Vagina (tissue), 2 donors: ENCODE results near the gene ZNF718. TPM values are rescaled to one million over a fixed set of nuclear protein-coding genes. Genes with fewer than 3 reads are reported as not detected.

Experiments used
- DNase-seq, 2 donors: peaks; one replicate each; pipeline ENCODE4 v3.0.0-alpha.2; 2017; ENCODE audit errors: extremely low spot score in 2 of 2
- H3K27ac ChIP-seq: fragments of 200-600 bp; sonication (generic); one replicate; pipeline ENCODE4 v1.5.1; 2019
- H3K27me3 ChIP-seq: fragments of 200-600 bp; sonication (generic); one replicate; pipeline ENCODE4 v1.5.1; 2019
- H3K36me3 ChIP-seq, 2 donors: fragments of 200-600 bp; sonication (generic); one replicate each; pipeline ENCODE4 v1.5.1; 2017 to 2019
- H3K4me1 ChIP-seq: fragments of 200-600 bp; sonication (generic); one replicate; pipeline ENCODE4 v1.5.1; 2019
- H3K4me3 ChIP-seq, 2 donors: fragments of 200-600 bp; sonication (generic); 1 replicate in 1 of 2; 2 replicates in 1 of 2; pipeline ENCODE4 v1.5.1; 2016 to 2019
- H3K9me3 ChIP-seq: fragments of 200-600 bp; sonication (generic); one replicate; pipeline ENCODE4 v1.5.1; 2019
- POLR2A ChIP-seq, 2 donors: fragments of 450-650 bp; IDR thresholded peaks; one replicate each; pipeline ENCODE4 v1.6.1; 2017; ENCODE audit warnings: antibody characterized with exemption in 2 of 2, mild to moderate bottlenecking in 2 of 2, moderate library complexity in 2 of 2
- POLR2AphosphoS5 ChIP-seq, 2 donors: sonication (generic); formaldehyde crosslinking; IDR thresholded peaks; one replicate each; pipeline ENCODE4 v1.9.0; 2017; ENCODE audit warnings: antibody characterized with exemption in 2 of 2, mild to moderate bottlenecking in 2 of 2, low read depth in 1 of 2; ENCODE audit not compliant: insufficient read depth in 1 of 2
- intact Hi-C: fragments of 100-400 bp; cut with DNase I; formaldehyde crosslinking; loops from one replicate; pipeline ENCODE4 v1.15.1; 2023
- total RNA-seq: library from RNA; depleted of rRNA; stranded (reverse); fragments of >200 nt; gene quantifications from one replicate; pipeline ENCODE4 v1.2.3, GENCODE V29; 2016
- TF ChIP-seq, protein P1 (sequence below), 3 experiments: fragments of 450-650 bp in 2 of 3; fragments of 200-600 bp in 1 of 3; sonication (generic) in 1 of 3; IDR thresholded peaks; one replicate each; pipeline ENCODE4 v1.5.1; 2017 to 2019; ENCODE audit warnings: antibody characterized with exemption in 3 of 3, mild to moderate bottlenecking in 2 of 3, moderate library complexity in 2 of 3

ZNF718 gene
- total RNA-seq, 1 donor from 2014 or later = 5.9 TPM

DNA sequence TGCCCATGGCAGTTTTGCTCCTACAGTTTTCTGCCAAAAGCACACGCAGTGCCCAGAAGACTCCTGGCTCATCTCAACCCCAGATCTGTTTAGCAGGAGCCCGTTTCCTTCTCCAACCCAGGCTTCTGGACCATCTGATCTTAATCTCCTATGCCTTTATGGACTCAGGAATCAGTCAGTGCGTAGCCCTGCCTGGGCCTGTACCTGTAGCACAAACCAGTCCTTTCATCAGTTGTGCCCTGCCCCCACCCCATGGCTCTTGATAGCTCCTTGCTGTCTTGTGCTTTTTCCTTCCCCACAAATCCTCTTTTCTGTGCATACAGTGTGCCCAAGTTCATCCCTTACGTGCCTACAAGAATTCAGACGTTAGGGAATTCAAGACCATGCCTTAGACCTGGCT, 1.5 kb downstream of the ZNF718 start:
- Histone ChIP-seq H3K27ac (peak overlapping the region; percentile 83), H3K9me3 (no peaks in the 10 kb centered on the region), H3K36me3 (no peaks in the 10 kb centered on the region), H3K4me1 (peaks cover 15% of the 10 kb centered on the region), H3K27me3 (no peaks in the 10 kb centered on the region), H3K4me3 (peak overlapping the region; percentile 63 to 70)
- peak in 1 of 2 donors; percentile 37 for DNase-seq
- no peak for TF ChIP-seq POLR2AphosphoS5 (IDR thresholded peaks at IDR 0.05; ENCODE audit: insufficient read depth in 1 of 2, low read depth in 1 of 2)
- TF ChIP-seq, protein P1, sequence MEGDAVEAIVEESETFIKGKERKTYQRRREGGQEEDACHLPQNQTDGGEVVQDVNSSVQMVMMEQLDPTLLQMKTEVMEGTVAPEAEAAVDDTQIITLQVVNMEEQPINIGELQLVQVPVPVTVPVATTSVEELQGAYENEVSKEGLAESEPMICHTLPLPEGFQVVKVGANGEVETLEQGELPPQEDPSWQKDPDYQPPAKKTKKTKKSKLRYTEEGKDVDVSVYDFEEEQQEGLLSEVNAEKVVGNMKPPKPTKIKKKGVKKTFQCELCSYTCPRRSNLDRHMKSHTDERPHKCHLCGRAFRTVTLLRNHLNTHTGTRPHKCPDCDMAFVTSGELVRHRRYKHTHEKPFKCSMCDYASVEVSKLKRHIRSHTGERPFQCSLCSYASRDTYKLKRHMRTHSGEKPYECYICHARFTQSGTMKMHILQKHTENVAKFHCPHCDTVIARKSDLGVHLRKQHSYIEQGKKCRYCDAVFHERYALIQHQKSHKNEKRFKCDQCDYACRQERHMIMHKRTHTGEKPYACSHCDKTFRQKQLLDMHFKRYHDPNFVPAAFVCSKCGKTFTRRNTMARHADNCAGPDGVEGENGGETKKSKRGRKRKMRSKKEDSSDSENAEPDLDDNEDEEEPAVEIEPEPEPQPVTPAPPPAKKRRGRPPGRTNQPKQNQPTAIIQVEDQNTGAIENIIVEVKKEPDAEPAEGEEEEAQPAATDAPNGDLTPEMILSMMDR (IDR thresholded peaks at IDR 0.05) = no peak
- intact Hi-C loops = no loop called here

DNA sequence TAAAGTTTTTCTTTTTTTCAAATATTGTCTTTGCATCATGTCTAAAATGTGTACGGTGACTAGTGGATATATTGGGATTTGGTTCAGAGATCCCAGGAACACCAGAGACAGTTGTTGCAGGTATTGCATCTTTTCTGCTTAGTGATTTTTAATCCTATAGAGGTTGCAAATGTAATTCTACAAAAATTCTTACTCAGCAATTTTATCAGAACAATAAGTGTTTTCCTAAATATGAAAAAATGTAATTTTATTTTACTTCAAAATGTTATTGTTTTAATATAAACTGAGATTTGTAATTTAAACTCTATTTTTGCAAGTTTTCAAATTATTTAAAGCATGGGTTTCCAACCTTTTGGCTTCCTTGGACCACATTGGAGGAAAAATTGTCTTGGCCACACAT, 8.2 kb downstream of the ZNF718 start:
- Histone ChIP-seq H3K4me1 (no peaks in the 10 kb centered on the region), H3K36me3 (peaks cover 0 to 45% of the 10 kb centered on the region in 2 donors), H3K9me3 (peaks cover 7% of the 10 kb centered on the region), H3K4me3 (no peak overlapping the region), H3K27me3 (no peaks in the 10 kb centered on the region), H3K27ac (no peak overlapping the region)
- TF ChIP-seq POLR2AphosphoS5 (IDR thresholded peaks at IDR 0.05; ENCODE audit: insufficient read depth in 1 of 2, low read depth in 1 of 2) (no peak), POLR2A (IDR thresholded peaks at IDR 0.05) (no peak)
- TF ChIP-seq, protein P1 (IDR thresholded peaks at IDR 0.05) = no peak
- intact Hi-C loops = no loop called here
- DNase-seq = no peak

DNA sequence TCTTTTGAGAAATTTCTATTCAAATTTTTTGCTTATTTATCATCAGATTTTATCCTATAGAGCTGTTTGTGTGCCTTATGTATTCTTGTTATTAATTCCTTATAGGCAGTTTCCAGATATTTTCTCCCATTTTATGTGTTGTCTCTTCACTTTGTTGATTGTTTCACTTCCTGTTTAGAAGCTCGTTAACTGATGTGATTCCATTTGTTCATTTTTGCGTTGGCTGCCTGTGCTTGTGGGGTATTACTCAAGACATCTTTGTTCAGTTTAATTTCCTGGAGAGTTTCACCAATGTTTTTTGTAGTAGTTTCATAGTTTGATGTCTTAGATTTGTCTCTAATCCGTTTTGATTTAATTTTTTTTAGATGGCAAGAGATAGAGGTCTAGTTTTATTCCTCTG, 14.6 kb downstream of the ZNF718 start:
- Histone ChIP-seq H3K36me3 (peaks cover 0 to 91% of the 10 kb centered on the region in 2 donors), H3K27ac (no peak overlapping the region), H3K4me1 (no peaks in the 10 kb centered on the region), H3K4me3 (no peak overlapping the region), H3K9me3 (peaks cover 50% of the 10 kb centered on the region), H3K27me3 (no peaks in the 10 kb centered on the region)
- intact Hi-C loops = no loop called here
- TF ChIP-seq, protein P1 (IDR thresholded peaks at IDR 0.05) = no peak
- TF ChIP-seq POLR2AphosphoS5 (IDR thresholded peaks at IDR 0.05; ENCODE audit: insufficient read depth in 1 of 2, low read depth in 1 of 2) (no peak), POLR2A (IDR thresholded peaks at IDR 0.05) (no peak)
- DNase-seq = no peak

DNA sequence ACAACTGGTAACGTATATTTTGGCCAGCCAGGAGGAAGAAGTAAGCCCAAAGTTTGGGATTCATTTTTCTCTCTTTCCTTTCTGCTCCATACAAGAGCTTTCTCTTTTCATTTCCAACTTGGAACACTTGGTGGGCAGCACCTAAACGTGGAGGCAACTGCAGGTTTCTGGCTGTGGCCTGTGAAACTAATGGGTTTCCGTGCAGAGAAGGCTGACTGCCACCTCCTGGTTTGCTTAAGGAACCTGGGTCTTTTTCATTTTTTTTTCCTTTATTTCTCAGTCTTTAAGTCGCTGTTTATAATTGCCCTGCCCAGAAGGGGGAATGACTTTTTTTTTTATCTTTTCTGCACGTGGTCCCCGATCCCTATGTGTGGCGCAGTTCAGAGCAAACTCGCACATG, 15.4 kb downstream of the ZNF718 start:
- intact Hi-C loops = no loop called here
- no peak overlapping the region for H3K27ac ChIP-seq
- TF ChIP-seq, protein P1 (IDR thresholded peaks at IDR 0.05) = no peak
- no peak for TF ChIP-seq POLR2AphosphoS5 (IDR thresholded peaks at IDR 0.05; ENCODE audit: insufficient read depth in 1 of 2, low read depth in 1 of 2)
- no peak for TF ChIP-seq POLR2A (IDR thresholded peaks at IDR 0.05)
- no peaks in the 10 kb centered on the region for H3K4me1 ChIP-seq
- H3K9me3 ChIP-seq = peaks cover 54% of the 10 kb centered on the region
- peaks cover 0 to 86% of the 10 kb centered on the region in 2 donors for H3K36me3 ChIP-seq
- DNase-seq = no peak
- no peaks in the 10 kb centered on the region for H3K27me3 ChIP-seq
- no peak overlapping the region for H3K4me3 ChIP-seq

DNA sequence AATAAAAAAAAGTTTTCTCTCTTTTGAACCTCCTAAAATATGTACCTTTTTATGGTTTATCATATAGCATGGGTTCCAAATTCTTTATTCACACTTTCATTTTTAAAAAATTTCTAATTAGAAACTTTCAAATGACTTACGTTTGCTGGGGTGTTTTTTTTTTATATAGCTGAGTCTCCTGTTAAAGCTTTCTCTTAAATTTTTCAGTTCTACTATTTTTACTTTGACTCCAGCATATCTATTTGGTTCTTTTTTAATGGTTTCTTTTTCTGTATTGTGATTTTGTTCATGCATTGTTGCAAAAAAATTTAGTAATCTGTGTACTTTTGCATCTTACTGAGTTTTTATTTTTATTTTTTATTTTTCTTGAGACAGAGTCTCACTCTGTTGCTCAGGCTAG, 22.3 kb downstream of the ZNF718 start:
- Histone ChIP-seq H3K4me1 (no peaks in the 10 kb centered on the region), H3K9me3 (peaks cover 88% of the 10 kb centered on the region), H3K36me3 (peaks cover 0 to 69% of the 10 kb centered on the region in 2 donors), H3K27me3 (no peaks in the 10 kb centered on the region), H3K27ac (no peak overlapping the region), H3K4me3 (no peak overlapping the region)
- TF ChIP-seq, protein P1 (IDR thresholded peaks at IDR 0.05) = no peak
- TF ChIP-seq POLR2AphosphoS5 (IDR thresholded peaks at IDR 0.05; ENCODE audit: insufficient read depth in 1 of 2, low read depth in 1 of 2) = no peak
- TF ChIP-seq POLR2A (IDR thresholded peaks at IDR 0.05) = no peak
- DNase-seq = no peak
- intact Hi-C loops = no loop called here
